ENCODE measurements around the gene MED26.

DNA sequence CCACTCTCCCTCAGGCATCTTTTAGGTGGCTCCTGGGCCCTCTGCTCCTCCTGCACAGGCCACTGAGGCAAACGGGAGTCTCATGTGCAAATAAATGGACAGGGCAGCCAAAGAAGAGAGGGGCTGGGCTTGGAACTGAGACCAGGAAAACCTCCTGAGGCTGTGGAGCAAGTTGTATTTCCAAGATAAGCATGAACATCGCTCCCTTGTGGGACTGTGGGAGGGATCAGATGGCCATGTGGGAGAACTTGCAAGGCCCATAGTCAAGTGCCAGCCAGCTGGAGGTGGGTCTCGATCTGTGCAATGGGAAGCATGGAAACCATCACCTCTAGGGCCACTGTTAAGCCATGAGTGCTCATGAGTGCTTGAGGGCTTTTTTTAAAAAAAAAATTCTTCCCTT lies 24.9 kb downstream of the MED26 start:
- TF ChIP-seq, protein P1, sequence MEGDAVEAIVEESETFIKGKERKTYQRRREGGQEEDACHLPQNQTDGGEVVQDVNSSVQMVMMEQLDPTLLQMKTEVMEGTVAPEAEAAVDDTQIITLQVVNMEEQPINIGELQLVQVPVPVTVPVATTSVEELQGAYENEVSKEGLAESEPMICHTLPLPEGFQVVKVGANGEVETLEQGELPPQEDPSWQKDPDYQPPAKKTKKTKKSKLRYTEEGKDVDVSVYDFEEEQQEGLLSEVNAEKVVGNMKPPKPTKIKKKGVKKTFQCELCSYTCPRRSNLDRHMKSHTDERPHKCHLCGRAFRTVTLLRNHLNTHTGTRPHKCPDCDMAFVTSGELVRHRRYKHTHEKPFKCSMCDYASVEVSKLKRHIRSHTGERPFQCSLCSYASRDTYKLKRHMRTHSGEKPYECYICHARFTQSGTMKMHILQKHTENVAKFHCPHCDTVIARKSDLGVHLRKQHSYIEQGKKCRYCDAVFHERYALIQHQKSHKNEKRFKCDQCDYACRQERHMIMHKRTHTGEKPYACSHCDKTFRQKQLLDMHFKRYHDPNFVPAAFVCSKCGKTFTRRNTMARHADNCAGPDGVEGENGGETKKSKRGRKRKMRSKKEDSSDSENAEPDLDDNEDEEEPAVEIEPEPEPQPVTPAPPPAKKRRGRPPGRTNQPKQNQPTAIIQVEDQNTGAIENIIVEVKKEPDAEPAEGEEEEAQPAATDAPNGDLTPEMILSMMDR (tag by site-specific recombination; IDR thresholded peaks at IDR 0.05): no peak
- TF ChIP-seq ZNF133 (tag by site-specific recombination; IDR thresholded peaks at IDR 0.05) (no peak), ZNF140 (tag by site-specific recombination; IDR thresholded peaks at IDR 0.05) (no peak), BCL11B (tag by site-specific recombination; IDR thresholded peaks at IDR 0.05; ENCODE audit: low read depth) (no peak), ZNF654 (tag by site-specific recombination; IDR thresholded peaks at IDR 0.05; ENCODE audit: low read depth) (no peak), ZBTB7A (tag by site-specific recombination; IDR thresholded peaks at IDR 0.05; ENCODE audit: low read depth) (no peak), YY1 (tag by site-specific recombination; IDR thresholded peaks at IDR 0.05) (no peak), ZFP3 (tag by site-specific recombination; IDR thresholded peaks at IDR 0.05; ENCODE audit: low read depth) (no peak)
- TF ChIP-seq, protein P2, sequence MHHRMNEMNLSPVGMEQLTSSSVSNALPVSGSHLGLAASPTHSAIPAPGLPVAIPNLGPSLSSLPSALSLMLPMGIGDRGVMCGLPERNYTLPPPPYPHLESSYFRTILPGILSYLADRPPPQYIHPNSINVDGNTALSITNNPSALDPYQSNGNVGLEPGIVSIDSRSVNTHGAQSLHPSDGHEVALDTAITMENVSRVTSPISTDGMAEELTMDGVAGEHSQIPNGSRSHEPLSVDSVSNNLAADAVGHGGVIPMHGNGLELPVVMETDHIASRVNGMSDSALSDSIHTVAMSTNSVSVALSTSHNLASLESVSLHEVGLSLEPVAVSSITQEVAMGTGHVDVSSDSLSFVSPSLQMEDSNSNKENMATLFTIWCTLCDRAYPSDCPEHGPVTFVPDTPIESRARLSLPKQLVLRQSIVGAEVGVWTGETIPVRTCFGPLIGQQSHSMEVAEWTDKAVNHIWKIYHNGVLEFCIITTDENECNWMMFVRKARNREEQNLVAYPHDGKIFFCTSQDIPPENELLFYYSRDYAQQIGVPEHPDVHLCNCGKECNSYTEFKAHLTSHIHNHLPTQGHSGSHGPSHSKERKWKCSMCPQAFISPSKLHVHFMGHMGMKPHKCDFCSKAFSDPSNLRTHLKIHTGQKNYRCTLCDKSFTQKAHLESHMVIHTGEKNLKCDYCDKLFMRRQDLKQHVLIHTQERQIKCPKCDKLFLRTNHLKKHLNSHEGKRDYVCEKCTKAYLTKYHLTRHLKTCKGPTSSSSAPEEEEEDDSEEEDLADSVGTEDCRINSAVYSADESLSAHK (tag by site-specific recombination; IDR thresholded peaks at IDR 0.05): no peak
- TF ChIP-seq, protein P3, sequence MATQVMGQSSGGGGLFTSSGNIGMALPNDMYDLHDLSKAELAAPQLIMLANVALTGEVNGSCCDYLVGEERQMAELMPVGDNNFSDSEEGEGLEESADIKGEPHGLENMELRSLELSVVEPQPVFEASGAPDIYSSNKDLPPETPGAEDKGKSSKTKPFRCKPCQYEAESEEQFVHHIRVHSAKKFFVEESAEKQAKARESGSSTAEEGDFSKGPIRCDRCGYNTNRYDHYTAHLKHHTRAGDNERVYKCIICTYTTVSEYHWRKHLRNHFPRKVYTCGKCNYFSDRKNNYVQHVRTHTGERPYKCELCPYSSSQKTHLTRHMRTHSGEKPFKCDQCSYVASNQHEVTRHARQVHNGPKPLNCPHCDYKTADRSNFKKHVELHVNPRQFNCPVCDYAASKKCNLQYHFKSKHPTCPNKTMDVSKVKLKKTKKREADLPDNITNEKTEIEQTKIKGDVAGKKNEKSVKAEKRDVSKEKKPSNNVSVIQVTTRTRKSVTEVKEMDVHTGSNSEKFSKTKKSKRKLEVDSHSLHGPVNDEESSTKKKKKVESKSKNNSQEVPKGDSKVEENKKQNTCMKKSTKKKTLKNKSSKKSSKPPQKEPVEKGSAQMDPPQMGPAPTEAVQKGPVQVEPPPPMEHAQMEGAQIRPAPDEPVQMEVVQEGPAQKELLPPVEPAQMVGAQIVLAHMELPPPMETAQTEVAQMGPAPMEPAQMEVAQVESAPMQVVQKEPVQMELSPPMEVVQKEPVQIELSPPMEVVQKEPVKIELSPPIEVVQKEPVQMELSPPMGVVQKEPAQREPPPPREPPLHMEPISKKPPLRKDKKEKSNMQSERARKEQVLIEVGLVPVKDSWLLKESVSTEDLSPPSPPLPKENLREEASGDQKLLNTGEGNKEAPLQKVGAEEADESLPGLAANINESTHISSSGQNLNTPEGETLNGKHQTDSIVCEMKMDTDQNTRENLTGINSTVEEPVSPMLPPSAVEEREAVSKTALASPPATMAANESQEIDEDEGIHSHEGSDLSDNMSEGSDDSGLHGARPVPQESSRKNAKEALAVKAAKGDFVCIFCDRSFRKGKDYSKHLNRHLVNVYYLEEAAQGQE (tag by site-specific recombination; IDR thresholded peaks at IDR 0.05): no peak
- TF ChIP-seq, protein P4, sequence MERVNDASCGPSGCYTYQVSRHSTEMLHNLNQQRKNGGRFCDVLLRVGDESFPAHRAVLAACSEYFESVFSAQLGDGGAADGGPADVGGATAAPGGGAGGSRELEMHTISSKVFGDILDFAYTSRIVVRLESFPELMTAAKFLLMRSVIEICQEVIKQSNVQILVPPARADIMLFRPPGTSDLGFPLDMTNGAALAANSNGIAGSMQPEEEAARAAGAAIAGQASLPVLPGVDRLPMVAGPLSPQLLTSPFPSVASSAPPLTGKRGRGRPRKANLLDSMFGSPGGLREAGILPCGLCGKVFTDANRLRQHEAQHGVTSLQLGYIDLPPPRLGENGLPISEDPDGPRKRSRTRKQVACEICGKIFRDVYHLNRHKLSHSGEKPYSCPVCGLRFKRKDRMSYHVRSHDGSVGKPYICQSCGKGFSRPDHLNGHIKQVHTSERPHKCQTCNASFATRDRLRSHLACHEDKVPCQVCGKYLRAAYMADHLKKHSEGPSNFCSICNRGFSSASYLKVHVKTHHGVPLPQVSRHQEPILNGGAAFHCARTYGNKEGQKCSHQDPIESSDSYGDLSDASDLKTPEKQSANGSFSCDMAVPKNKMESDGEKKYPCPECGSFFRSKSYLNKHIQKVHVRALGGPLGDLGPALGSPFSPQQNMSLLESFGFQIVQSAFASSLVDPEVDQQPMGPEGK (tag by site-specific recombination; IDR thresholded peaks at IDR 0.05): no peak
- TF ChIP-seq, protein P5, sequence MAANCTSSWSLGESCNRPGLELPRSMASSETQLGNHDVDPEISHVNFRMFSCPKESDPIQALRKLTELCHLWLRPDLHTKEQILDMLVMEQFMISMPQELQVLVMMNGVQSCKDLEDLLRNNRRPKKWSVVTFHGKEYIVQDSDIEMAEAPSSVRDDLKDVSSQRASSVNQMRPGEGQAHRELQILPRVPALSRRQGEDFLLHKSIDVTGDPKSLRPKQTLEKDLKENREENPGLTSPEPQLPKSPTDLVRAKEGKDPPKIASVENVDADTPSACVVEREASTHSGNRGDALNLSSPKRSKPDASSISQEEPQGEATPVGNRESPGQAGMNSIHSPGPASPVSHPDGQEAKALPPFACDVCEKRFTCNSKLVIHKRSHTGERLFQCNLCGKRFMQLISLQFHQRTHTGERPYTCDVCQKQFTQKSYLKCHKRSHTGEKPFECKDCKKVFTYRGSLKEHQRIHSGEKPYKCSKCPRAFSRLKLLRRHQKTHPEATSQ (tag by site-specific recombination; IDR thresholded peaks at IDR 0.05): no peak

Data from HEK293 (cell line).